ENCODE measurements around the gene EIF4E1B. TPM values are rescaled to one million over a fixed set of nuclear protein-coding genes. Genes with fewer than 3 reads are reported as not detected.

Gene EIF4E1B
- polyA plus RNA-seq, 2 of the 4 experiments (the other 2 are of a cell fraction): not detected

GRCh38 chr5:176695073-176695472 is 64.6 kb downstream of the EIF4E1B start:
- Histone ChIP-seq H3K27ac (no peak overlapping the region), H3K9me3 (no peaks in the 10 kb centered on the region), H3K4me1 (no peaks in the 10 kb centered on the region; the same call in 2 of the 3 replicates), H3K4me2 (no peak overlapping the region), H3K4me3 (no peak overlapping the region)
- 42% methylated on average over 8 of the region's 8 CpGs for WGBS (ENCODE audit: missing lambda C conversion rate)
- TF ChIP-seq CTCF (IDR thresholded peaks at IDR 0.05) (no peak), USF2 (IDR thresholded peaks at IDR 0.05) (no peak), POLR2A (IDR thresholded peaks at IDR 0.05; ENCODE audit: low read length) (no peak), ZC3H11A (IDR thresholded peaks at IDR 0.05) (no peak), HOXB13 (CRISPR knock-in tag; IDR thresholded peaks at IDR 0.05; ENCODE audit: low read depth) (no peak), GATA3 (IDR thresholded peaks at IDR 0.05; ENCODE audit: borderline replicate concordance) (no peak), POLR2AphosphoS2 (conservative IDR thresholded peaks at IDR 0.05; ENCODE audit: low read length) (no peak)
- ATAC-seq: no peak
- FAIRE-seq: no peak
- DNase-seq (ENCODE audit: low read depth in 1 of 2, low spot score in 1 of 2): no peak
- POLR2A ChIA-PET: no interaction called here
- CTCF ChIA-PET: interaction anchor here (1.0 to 1.2 kb wide), 2 partner anchors 26 to 37 kb away, joined by 3 to 4 read pairs; no protein-coding TSS in a partner anchor

Small RNA genes within 50 kb of the gene (small RNA-seq; reads per million reads assigned to genes)
- 0 reads per million in 6 experiments for gene MIR4281

Other genes starting within 250 kb of the EIF4E1B start
- 77.5 and 90.7 TPM in 2 replicates for gene NOP16, start 242.1 kb upstream of the EIF4E1B start, polyA plus RNA-seq (2011; rRNA removed)
- gene NOP16, start 242.1 kb upstream of the EIF4E1B start, polyA plus RNA-seq (2017; fragmentation: RNase III; extraction: RNeasy Plus Mini Kit Qiagen cat#74134 plus additional on column Dnase treatment): 106 to 139 TPM (median 127 TPM) in 3 replicates
- 102 and 114 TPM in 2 replicates for gene HIGD2A, start 241.9 kb upstream of the EIF4E1B start, polyA plus RNA-seq (2011; rRNA removed)
- gene HIGD2A, start 241.9 kb upstream of the EIF4E1B start, polyA plus RNA-seq (2017; fragmentation: RNase III; extraction: RNeasy Plus Mini Kit Qiagen cat#74134 plus additional on column Dnase treatment): 194 to 205 TPM (median 197 TPM) in 3 replicates
- gene CLTB, start 214.1 kb upstream of the EIF4E1B start, polyA plus RNA-seq (2011; rRNA removed): 30.9 and 47.4 TPM in 2 replicates
- 42.2 to 49.8 TPM (median 44.1 TPM) in 3 replicates for gene CLTB, start 214.1 kb upstream of the EIF4E1B start, polyA plus RNA-seq (2017; fragmentation: RNase III; extraction: RNeasy Plus Mini Kit Qiagen cat#74134 plus additional on column Dnase treatment)
- 90.3 and 90.6 TPM in 2 replicates for gene FAF2, start 182.3 kb upstream of the EIF4E1B start, polyA plus RNA-seq (2011; rRNA removed)
- gene FAF2, start 182.3 kb upstream of the EIF4E1B start, polyA plus RNA-seq (2017; fragmentation: RNase III; extraction: RNeasy Plus Mini Kit Qiagen cat#74134 plus additional on column Dnase treatment): 42.4 to 43.6 TPM (median 42.5 TPM) in 3 replicates
- gene RNF44, start 93.3 kb upstream of the EIF4E1B start, polyA plus RNA-seq (2011; rRNA removed): 9.2 and 9.9 TPM in 2 replicates
- gene RNF44, start 93.3 kb upstream of the EIF4E1B start, polyA plus RNA-seq (2017; fragmentation: RNase III; extraction: RNeasy Plus Mini Kit Qiagen cat#74134 plus additional on column Dnase treatment): 30.4 to 35.8 TPM (median 32.7 TPM) in 3 replicates
- 0.08 and 0.09 TPM in 2 replicates for gene CDHR2, start 81.3 kb upstream of the EIF4E1B start, polyA plus RNA-seq (2011; rRNA removed)
- not detected in 3 replicates for gene CDHR2, start 81.3 kb upstream of the EIF4E1B start, polyA plus RNA-seq (2017; fragmentation: RNase III; extraction: RNeasy Plus Mini Kit Qiagen cat#74134 plus additional on column Dnase treatment)
- 3.1 and 4.2 TPM in 2 replicates for gene GPRIN1, start 20.5 kb upstream of the EIF4E1B start, polyA plus RNA-seq (2011; rRNA removed)
- gene GPRIN1, start 20.5 kb upstream of the EIF4E1B start, polyA plus RNA-seq (2017; fragmentation: RNase III; extraction: RNeasy Plus Mini Kit Qiagen cat#74134 plus additional on column Dnase treatment): 6.1 to 6.7 TPM (median 6.4 TPM) in 3 replicates
- 0.26 and 0.37 TPM in 2 replicates for gene SNCB, start 141 bp upstream of the EIF4E1B start, polyA plus RNA-seq (2011; rRNA removed)
- 0.65 to 1.2 TPM (median 0.74 TPM) in 3 replicates for gene SNCB, start 141 bp upstream of the EIF4E1B start, polyA plus RNA-seq (2017; fragmentation: RNase III; extraction: RNeasy Plus Mini Kit Qiagen cat#74134 plus additional on column Dnase treatment)
- 33.7 and 35.6 TPM in 2 replicates for gene TSPAN17, start 16.8 kb downstream of the EIF4E1B start, polyA plus RNA-seq (2011; rRNA removed)
- gene TSPAN17, start 16.8 kb downstream of the EIF4E1B start, polyA plus RNA-seq (2017; fragmentation: RNase III; extraction: RNeasy Plus Mini Kit Qiagen cat#74134 plus additional on column Dnase treatment): 45.7 to 49.4 TPM (median 47.4 TPM) in 3 replicates
- gene UNC5A, start 179.9 kb downstream of the EIF4E1B start, polyA plus RNA-seq (2011; rRNA removed): 0.03 TPM in 2 replicates
- 0.07 to 0.17 TPM (median 0.14 TPM) in 3 replicates for gene UNC5A, start 179.9 kb downstream of the EIF4E1B start, polyA plus RNA-seq (2017; fragmentation: RNase III; extraction: RNeasy Plus Mini Kit Qiagen cat#74134 plus additional on column Dnase treatment)